Calu3 (cell line): ENCODE results near the gene PIK3C3. TPM values are rescaled to one million over a fixed set of nuclear protein-coding genes. Genes with fewer than 3 reads are reported as not detected.

Source experiments
- BruUV-seq: library from RNA; stranded (reverse); fragments of 400-500 nt; replicated peaks from 2 replicates; lab custom pipeline; 2021; lab: Mats Ljungman, UMichigan
- CTCF ChIA-PET: fragments of 300-600 bp; sonication (Branson Sonifier 250); formaldehyde crosslinking; loops from one replicate; lab custom pipeline; 2022; ENCODE audit warnings: antibody characterized with exemption; lab: Charles Lee
- DNase-seq: peaks from one replicate; pipeline ENCODE4 v3.0.0; 2022
- H3K27ac Mint-ChIP-seq: one replicate; pipeline ENCODE4 v1.8.0; 2022; ENCODE audit warnings: mixed read lengths; ENCODE audit not compliant: unreplicated experiment
- H3K27me3 Mint-ChIP-seq: one replicate; pipeline ENCODE4 v1.8.0; 2022; ENCODE audit warnings: mixed read lengths; ENCODE audit not compliant: unreplicated experiment
- H3K36me3 Mint-ChIP-seq: one replicate; pipeline ENCODE4 v1.8.0; 2022; ENCODE audit warnings: mild to moderate bottlenecking, moderate library complexity, mixed read lengths; ENCODE audit not compliant: insufficient read depth, unreplicated experiment
- H3K4me1 Mint-ChIP-seq: one replicate; pipeline ENCODE4 v1.8.0; 2022; ENCODE audit warnings: mild to moderate bottlenecking, low read depth, mixed read lengths; ENCODE audit not compliant: unreplicated experiment
- H3K4me3 Mint-ChIP-seq: one replicate; pipeline ENCODE4 v1.8.0; 2022; ENCODE audit warnings: mild to moderate bottlenecking, low read depth, moderate library complexity, mixed read lengths; ENCODE audit not compliant: unreplicated experiment
- H3K9me3 Mint-ChIP-seq: one replicate; pipeline ENCODE4 v1.8.0; 2022; ENCODE audit warnings: low read depth, mixed read lengths; ENCODE audit not compliant: unreplicated experiment
- CTCF ChIP-seq: fragments of 200-600 bp; IDR thresholded peaks from one replicate; pipeline ENCODE4 v1.8.0; 2022; ENCODE audit warnings: antibody characterized with exemption; ENCODE audit not compliant: unreplicated experiment
- intact Hi-C: fragments of 100-400 bp; cut with micrococcal nuclease; formaldehyde crosslinking; loops from one replicate; pipeline ENCODE4 v1.10.0; 2022; ENCODE audit not compliant: unreplicated experiment
- total RNA-seq: library from RNA; stranded (reverse); gene quantifications from 2 replicates; pipeline ENCODE4 v1.2.3, GENCODE V29; 2022

Gene PIK3C3
- total RNA-seq, 1 experiment from 2014 or later, result 32.9 TPM

- CTCF ChIA-PET, result no interaction called here
Observed at GRCh38 chr18:42067518-42067917, 112.5 kb downstream of the PIK3C3 start.

GRCh38 chr18:42068030-42068429 is 113.0 kb downstream of the PIK3C3 start:
- Mint-ChIP-seq H3K27ac (peak overlapping the region; percentile 6), H3K36me3 (no peaks in the 10 kb centered on the region), H3K9me3 (no peaks in the 10 kb centered on the region), H3K4me3 (no peak overlapping the region), H3K4me1 (no peaks in the 10 kb centered on the region), H3K27me3 (no peaks in the 10 kb centered on the region)
- DNase-seq, result no peak
- BruUV-seq, result no TSS peak
- CTCF ChIA-PET, result no interaction called here
- intact Hi-C loops, result no loop called here
- no peak for TF ChIP-seq CTCF

More at GRCh38 chr18:42067518-42067917, 112.5 kb downstream of the PIK3C3 start:
- Mint-ChIP-seq H3K4me3 (no peak overlapping the region), H3K27me3 (no peaks in the 10 kb centered on the region), H3K27ac (no peak overlapping the region), H3K4me1 (no peaks in the 10 kb centered on the region), H3K9me3 (no peaks in the 10 kb centered on the region), H3K36me3 (no peaks in the 10 kb centered on the region)
- intact Hi-C loops, result no loop called here
- TF ChIP-seq CTCF, result no peak
- no TSS peak for BruUV-seq
- no peak for DNase-seq

- Mint-ChIP-seq H3K27ac (no peak overlapping the region), H3K9me3 (no peaks in the 10 kb centered on the region), H3K4me3 (no peak overlapping the region), H3K4me1 (no peaks in the 10 kb centered on the region), H3K27me3 (no peaks in the 10 kb centered on the region), H3K36me3 (no peaks in the 10 kb centered on the region)
- BruUV-seq, result no TSS peak
- no peak for DNase-seq
- intact Hi-C loops, result no loop called here
- CTCF ChIA-PET, result no interaction called here
- no peak for TF ChIP-seq CTCF
Observed at GRCh38 chr18:42069036-42069435, 114.0 kb downstream of the PIK3C3 start.

GRCh38 chr18:42072407-42072806 is 117.4 kb downstream of the PIK3C3 start:
- H3K4me1 Mint-ChIP-seq, result no peaks in the 10 kb centered on the region
- no peaks in the 10 kb centered on the region for H3K9me3 Mint-ChIP-seq
- no peak overlapping the region for H3K27ac Mint-ChIP-seq
- no peaks in the 10 kb centered on the region for H3K27me3 Mint-ChIP-seq
- no peak for DNase-seq
- intact Hi-C loops, result no loop called here
- CTCF ChIA-PET, result no interaction called here
- H3K4me3 Mint-ChIP-seq, result no peak overlapping the region
- no peaks in the 10 kb centered on the region for H3K36me3 Mint-ChIP-seq
- BruUV-seq, result no TSS peak
- TF ChIP-seq CTCF, result no peak
